ENCODE data around the gene LTO1.
A peak's percentile ranks its signal among the peaks of the same experiment; 100 is the strongest.
"Not testable (repeated sequence)": the region's sequence is repeated elsewhere in the genome, so short reads cannot be mapped to it uniquely, and the experiment has no call there.

LTO1 gene

DNA sequence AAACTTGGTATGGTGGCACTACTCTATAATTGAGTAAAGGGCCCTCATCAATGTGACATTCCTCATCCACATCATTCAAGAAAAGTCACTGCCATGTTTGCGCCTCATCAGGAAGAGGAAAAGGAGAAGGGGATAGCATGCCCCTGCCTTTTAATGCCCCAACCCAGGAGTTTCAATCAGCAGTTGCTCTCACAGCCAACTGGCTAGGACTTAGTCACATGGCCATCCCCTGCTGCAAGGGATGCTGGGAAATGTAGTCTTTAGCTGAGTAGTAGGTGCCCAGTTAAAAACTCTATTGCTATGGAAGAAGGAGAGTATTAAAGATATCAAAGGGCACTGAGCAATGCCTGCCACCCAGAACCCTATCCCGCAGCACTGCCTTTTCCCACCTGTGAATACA, 45.1 kb downstream of the LTO1 start:
- peak; percentile 17 to 36 for DNase-seq

DNA sequence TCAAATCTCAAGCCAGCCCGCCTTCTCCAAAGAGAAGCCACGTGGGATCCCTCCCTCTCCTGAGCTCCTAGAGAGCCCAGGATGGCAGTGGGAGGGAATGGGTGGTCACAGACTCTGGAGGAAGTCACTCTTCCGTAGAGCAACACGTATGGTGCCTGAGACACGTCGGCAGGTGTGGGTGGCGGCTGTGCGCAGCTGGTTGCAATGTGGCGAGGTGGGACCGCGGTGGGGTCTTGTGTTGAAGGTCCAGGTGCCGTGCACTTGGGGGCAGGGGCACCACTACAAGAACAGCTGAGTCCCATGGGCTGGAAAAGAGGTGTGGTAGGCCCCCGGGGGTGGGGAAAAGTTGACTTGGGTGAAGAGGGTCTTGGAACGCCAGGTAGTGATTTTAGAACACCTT, 47.6 kb downstream of the LTO1 start:
- DNase-seq: no peak

GRCh38 chr11:69625476-69625875, 49.7 kb downstream of the LTO1 start:
- DNase-seq: no peak

DNA sequence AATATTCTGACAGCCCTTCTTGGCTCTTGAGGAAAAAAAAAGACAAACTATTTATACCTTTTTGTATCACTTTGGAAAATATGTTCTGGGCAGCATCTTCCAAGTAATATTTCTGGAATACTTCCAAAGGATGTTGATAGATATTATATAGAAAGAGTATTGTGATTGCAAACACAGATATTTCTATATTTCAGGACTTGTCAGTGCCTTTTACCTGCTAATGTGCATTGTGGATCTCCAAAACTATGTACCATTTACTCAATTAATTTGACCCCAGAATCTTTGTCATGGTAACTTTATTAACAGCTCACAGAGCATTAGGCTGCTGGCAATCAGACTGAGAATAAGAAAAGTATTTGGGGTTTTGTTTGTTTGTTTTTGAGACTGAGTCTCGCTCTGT, 50.9 kb downstream of the LTO1 start:
- no peak for DNase-seq

GRCh38 chr11:69622097-69622681, 53.0 kb downstream of the LTO1 start:
- DNase-seq: not testable (repeated sequence)

GRCh38 chr11:69620683-69621290, 54.4 kb downstream of the LTO1 start:
- DNase-seq: no peak

- no peak for DNase-seq
Observed at GRCh38 chr11:69618237-69618636, 56.9 kb downstream of the LTO1 start.

- no peak for DNase-seq
Observed at GRCh38 chr11:69617682-69618081, 57.5 kb downstream of the LTO1 start.

DNA sequence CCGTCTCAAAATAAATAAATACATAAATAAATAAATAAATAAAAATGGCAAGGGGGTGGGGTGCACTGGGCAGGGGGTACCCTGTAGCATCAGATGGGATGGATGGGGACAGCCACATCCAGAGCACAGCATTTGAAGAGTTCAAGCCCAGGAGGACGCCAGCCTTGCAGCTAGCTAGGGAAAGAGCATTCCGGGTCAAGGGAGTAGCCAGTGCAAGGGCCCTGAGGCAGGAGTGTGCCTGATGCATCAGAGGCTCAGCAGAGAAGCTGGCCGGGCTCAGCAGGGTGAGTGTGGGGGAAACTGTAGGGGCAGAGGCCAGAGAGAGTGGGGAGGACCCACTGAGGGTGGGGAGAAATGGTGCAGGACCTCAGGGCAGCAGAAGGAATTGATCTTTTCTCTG, 57.9 kb downstream of the LTO1 start:
- no peak for DNase-seq

Data from SW 1271 (cell line).